HG03103 (cell line): ENCODE measurements around the gene HOXB3.
"Not testable (repeated sequence)": the region's sequence is repeated elsewhere in the genome, so short reads cannot be mapped to it uniquely, and the experiment has no call there.

Experiments used
- ATAC-seq: cut with Tn5 transposase; IDR thresholded peaks from one replicate; pipeline ENCODE4 v1.9.1; 2021; ENCODE audit warnings: low read depth; ENCODE audit not compliant: unreplicated experiment

HOXB3 gene

DNA sequence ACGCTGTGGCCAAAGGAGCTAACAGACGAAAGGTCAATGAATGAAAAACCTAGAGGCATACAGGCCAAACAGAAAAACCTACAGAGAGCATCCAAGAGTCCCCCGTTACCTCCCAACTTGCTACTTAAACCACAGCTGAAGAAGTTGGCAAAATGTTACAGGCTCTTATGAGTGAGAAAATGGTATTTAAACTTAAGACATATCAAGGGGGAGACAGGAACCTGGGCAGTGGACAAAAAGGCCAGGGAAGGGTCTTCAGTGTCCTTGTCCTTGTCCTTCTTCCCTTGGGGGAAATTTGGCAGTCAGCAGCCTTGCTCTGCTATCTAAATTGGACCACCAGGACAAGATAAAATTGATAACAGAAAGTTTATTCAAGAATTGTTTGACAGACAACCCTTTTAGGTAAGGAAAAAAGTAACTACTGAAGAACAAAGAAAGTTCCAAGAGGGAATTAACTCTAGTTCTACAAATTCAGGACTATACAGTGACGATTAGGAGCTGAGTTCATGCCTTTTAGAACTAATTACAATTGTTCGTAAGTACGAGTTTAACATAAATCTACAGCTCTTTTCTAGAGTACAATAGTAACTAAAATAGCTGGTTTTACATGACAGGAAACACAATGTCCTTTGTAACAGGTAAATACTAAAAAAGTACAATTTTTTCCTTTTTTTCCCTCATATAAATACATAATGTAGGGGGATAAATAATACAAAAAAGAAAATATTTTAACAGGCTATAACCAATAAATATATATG lies 41.3 kb downstream of the HOXB3 start:
- no peak for ATAC-seq

DNA sequence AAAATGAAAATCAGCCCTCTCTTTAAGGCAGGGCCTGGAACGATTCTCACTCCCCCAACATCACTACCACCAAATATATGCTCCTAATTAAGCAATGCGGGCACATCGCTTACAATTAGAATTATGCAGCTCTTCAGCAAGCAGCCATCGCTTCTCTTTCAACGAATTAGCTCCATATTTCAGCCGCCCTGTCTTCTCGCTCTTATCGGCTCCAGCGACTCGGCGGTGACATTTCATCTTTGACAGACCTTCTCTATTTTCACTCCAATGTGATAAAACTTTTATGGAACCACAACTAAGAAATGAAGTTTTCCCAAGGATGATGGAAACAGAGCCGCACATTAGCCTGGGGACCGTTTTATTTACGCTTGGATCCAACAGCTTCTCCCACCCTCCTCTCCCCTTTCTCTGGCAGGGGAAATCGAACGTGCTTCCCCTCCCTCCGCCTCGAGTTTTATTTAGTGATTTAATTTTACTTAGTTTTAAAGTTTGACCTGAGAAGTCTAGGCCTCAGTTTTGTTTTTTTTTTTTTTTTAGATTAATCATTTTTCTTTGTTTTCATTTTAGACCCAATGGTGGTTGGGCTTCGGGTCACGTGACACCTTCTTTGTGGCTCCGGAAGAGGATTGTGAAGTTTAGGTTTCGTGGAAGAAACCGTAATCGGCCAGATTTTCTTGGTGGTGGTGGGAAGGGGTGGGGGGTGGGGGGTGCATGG lies 42.1 kb downstream of the HOXB3 start:
- no peak for ATAC-seq

DNA sequence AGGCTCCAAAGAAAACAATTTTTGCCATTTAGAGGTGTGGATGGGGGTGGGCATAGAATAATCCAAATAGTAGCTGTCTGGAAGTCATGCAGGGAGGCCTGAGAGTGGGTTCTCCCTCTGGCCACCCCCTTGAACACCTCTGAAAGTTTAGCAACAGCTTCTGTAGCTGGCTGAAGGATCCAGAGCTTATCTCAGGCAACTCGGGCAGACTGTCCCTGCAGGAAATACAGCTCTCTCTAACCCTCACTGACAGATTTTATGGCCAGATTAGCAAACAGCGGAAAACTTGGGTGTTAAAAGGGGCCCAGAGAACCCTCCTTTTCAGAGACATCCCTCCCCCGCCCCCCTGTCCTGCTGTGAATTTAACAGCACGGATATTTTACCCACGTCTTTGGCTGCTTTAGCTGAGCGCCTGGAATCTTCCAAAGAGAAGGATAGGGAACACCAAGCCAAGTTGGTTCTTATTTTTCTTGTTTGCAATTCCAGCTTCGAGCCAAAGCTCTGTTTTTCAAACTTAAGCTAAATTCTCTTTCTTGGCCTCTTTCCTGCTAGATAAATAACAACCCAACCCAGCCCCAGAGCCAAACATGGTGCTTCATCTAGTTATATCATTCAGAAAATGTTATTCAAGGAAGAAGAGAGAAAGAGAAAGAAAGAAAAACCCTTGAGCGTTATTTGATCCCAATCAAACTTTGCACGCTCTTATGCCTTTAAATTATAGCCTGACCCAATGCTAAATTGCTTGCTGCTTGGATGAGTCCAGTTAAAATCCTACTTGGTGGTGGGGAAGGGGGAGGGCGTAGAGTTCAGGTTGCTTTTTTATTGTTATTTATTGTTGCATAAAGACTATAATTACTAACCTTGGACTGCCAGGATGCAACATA lies 42.9 kb downstream of the HOXB3 start:
- no peak for ATAC-seq

DNA sequence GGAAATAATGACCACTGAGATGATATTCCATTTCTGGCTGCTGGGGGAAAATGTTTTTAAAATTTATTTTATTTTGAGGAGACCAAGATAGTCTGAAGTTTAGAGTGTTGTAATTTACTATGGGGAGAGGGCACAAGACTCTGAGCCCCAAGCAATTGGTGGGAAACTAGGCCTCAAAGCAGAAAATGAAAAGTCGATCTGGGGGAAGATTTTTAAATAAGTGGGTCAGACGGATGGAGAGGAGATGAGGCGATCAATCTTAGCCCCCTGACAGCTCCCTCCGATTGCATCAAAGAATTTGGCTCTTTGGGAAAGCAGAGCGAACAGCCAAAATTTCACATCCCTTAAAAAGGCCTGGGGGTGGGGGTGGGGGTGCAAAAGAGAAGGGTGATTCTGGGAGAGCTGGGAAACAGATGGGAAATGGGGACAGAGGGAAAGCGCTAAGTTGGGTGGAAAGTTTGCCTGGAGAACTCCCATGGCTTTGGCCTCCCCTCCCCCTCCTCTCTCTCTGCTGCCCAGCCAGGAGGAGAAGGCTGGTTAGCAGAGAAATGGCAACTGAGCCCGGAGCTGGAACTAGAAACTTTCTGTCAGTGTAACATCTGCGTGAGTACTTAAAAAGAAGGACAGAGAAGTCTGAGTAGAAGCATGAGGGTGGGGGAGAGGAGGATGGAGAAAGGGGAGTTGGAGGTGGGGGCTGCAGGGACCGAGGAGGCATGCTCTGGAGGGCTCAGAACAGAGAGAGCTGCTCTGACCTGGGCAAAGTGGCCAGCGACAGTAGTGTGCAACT lies 43.7 kb downstream of the HOXB3 start:
- no peak for ATAC-seq

DNA sequence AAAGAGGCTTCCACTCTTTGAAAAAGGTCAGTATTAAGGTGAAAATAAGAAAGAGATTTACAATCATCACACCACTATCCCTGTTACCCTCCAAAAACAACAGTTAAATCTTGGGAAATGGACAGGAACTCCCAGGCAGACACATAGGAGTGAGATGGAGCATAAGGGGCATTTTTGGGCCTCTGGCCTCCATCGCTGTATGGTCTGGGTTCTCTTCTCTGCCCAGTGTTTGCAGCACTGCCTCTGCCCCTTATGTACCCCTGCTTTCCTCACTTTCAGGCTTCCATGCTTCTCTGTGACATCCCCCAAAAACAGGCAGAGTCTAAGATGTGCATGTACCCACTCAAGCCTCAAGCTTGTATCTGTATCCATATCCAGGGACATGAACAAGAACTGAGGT lies 44.5 kb downstream of the HOXB3 start:
- no peak for ATAC-seq

DNA sequence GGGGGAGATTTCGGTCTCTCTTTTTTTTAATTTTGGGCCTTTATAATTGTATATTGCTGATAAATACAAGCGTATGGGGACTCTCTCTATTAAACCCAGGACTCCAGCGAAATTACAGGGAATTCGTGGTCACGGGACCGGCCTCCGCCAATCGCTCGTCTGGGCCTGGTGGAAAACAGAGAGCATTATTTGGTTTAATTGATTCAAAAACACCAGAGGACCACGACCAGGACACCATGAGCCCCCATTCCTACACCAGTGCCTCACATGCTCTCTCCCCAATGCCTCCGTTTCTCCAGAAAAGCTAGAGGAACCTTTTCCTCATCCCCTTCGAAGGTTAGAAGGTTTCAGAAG lies 45.0 kb downstream of the HOXB3 start, which contains the start of gene HOXB2:
TSS of gene HOXB2 (minus strand) at position 88 of the 354 bp plus-strand sequence. CDS start 198 bp downstream, outside the sequence.
- no peak for ATAC-seq

DNA sequence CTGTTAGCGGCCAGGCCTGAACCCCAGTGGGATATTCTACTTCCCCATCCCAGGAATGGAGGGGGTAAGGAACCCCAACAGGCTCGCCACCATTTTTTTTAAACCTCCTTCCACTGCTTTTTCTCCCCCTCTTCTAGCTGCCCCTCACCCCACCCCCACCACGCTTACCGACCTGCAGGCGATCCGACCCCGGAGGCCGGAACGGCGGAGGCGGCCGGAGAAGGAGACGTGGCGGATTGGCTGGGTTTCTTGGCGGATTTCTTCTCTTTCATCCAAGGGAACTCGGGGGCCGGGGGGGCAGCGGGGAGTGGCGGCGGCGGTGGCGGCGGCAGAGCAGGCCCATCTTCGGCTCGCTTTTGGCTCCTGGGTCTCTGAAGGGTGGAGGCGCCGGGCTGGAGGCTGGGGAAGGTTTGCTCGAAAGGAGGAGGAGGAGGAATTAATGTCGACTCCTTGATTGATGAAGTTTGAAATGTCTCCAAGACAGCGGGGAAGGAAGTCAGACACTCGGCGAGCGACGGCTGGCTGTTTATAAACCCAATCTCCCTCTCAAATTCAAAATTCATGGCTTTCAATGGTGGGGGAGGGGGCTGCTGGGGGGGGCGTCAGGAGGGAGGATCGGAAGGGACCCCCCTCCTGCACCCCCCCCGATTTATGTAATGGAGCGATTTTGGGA lies 45.6 kb downstream of the HOXB3 start:
- ATAC-seq, result no peak

DNA sequence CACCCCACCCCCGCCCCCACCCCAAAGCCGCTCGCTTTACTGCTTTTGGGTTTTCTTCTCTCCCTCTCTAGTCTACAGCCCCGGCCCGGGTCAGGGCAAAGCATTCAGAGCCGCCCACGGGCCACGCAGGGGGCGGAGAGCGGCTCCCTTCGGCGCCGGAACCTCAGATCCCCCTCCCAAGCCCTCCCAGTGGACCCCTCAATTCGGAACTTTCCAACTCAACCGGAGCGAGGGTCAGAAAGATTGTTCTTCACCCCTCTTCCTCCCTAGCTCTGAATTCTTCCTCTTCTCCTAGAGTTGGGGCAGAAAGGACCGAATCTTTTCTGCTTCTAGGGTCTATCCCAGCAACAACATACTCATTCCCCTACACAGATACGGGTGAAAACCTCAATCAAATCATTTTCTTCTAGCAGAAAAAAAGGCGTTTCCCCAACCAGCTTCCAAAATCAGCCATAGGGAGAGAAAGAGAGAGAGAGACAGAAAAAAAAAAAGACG lies 46.1 kb downstream of the HOXB3 start:
- ATAC-seq, result no peak

DNA sequence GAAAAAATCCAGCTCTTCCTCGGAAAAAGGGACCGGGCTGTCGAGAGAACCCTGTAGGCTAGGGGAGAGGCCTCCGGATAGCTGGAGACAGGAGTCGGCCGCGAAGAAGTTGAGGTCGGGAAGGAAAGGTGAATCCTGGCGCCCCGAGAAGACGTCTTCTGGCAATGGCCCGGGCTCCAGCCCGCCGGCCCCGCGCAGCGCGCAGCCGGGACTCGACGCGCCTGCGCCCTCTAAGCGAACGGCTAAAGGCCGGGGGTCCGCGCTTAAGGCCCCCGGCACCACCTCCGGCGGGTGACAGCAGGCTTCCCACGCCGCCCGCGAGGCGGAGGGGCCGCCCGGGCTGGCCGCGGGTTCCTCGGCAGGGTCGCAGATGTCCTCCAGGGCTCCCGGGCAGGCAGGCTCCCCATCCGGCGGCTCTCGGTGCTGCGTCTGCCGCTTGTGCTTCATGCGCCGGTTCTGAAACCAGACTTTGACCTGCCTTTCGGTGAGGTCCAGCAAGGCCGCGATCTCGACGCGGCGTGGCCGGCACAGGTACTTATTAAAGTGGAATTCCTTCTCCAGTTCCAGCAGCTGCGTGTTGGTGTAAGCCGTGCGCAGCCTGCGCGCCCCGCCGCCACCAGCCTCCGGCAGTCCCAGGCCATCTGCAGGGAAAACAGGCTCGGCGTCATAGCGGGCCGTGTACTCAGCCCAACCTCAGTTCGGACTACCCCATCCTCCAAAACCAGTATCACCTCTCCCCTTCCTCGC lies 46.8 kb downstream of the HOXB3 start:
- no peak for ATAC-seq

DNA sequence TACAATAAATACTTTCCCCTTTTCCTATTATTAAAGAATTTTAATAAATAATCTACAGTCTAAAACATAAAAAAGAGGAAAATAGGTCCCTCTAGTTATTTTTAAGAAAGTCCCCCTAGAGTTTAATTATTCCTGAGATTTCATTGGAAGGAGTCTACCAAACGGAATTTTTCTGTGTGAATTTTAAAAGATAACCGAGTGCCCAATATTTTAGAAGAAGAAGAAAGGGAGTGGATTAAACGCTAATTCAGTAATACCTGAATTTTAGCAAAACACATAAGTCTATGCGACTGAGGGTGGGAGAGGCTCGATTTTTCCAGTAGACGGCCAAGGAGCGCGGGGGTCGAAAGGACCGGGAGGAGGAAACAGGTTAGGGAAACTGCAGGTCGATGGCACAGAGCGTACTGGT lies 47.3 kb downstream of the HOXB3 start:
- no peak for ATAC-seq

DNA sequence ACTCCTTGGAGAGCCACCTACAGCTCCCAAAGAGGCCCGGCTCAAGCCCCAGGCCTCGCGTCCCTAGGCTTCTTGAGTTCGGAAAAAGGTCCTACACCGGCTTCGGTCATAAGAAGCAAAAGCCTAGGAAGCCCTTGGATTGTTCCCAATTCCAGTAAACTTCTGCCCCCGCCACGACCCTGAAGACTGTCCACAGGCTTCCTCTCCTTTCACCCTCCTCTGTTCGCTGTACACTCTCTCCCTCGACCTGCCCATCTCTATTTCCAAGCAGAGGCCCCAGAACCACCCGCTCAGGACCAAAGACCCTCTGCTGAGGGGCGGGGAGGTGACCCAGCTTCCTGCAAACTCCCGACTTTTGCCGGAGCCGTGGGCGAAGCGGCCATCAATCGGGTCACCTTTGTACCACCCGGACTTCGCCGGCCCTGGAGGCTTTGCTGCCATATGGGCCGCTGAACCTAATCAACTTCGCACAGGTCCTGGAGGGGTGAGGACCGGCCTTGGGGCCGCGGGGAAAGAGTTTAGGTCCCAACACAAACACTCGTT lies 47.9 kb downstream of the HOXB3 start:
- no peak for ATAC-seq

DNA sequence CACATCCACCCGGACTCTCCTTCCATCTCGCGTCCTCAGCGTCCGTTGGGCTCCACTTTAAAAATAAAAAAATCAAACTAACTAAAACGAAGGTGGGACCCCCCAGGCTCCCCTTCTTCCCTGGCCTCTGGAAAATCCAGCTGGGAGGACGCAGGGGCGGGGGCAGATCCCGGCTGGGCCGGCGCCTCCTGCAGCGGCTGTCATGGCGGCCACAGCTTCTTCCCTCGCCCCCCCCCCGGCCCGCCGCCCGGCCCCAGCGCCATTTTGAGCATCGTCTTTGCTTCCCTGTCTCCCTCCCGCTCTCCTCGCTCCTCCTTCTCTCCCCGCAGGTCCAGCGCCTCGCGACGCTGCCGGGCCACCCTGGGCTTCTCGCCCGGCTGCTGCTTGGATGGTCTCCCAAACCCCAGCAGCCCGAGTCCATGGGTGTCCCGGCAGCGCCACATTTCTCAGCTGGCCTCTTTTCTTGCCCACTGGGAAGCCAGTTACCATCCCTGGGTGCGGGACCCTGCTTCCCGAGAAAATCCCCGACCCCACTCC lies 48.4 kb downstream of the HOXB3 start:
- ATAC-seq, result no peak

DNA sequence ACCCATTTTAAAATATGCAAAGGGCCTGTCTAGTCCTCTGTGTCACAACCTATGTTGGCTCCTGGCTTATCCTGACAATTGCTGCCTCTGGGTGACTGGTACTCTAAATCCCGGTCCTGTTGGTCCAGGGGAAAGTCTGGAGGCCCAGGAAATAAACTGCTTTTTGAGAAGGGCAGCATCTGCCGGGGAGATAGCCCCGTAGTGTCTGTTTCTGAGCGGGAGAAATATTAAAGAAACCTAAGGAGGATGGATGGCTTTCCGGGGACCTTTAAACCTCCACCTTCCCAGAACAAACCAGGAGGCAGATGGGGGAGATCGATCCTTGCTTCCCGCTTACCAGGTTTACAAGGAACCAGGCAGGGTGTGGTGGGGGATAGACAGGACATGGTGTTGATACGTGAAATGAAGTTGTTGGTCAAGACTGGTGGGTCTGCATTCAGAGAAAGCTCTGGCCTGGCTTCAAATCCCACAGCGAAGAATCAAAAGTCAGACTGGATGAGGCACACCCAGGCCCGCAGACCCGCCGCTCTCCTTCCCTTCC lies 48.9 kb downstream of the HOXB3 start:
- ATAC-seq, result no peak

DNA sequence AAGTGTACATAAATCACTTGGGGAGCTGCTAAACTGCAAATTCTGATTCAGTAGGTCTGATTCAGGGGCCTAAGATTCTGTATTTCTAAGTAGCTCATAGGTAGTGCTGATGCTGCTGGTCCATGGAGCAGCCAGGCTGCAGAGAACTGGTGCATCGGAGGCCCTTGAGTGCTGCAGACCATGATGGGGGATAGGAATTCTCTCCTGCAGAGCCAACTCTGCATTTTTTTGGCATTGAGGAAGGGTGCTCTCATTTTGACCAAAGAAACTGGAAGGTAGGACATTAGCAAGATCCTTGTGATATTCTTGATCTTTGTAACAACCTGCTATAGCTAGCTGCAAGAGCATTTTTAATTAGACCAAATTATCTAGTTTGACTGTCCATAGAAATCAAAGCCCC lies 49.8 kb downstream of the HOXB3 start:
- ATAC-seq, result no peak

DNA sequence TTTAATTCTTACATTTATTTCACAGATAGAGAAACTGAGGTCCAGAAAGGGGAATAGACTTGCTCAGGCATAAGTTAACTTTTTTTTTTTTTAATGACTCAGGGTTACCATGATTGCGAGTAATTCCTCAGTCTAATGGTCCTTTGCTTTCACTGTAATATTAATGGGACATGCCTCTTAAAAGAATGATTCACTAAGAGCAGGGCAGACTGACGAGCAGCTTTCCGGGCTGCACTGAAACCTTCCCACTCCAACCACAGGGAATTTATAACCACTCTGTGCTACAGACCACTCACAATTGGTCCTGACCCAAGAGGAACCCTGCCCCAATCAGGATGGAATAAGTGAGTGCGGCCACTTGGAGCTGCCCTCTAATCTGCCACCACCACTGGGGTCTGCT lies 50.9 kb downstream of the HOXB3 start:
- ATAC-seq, result no peak

DNA sequence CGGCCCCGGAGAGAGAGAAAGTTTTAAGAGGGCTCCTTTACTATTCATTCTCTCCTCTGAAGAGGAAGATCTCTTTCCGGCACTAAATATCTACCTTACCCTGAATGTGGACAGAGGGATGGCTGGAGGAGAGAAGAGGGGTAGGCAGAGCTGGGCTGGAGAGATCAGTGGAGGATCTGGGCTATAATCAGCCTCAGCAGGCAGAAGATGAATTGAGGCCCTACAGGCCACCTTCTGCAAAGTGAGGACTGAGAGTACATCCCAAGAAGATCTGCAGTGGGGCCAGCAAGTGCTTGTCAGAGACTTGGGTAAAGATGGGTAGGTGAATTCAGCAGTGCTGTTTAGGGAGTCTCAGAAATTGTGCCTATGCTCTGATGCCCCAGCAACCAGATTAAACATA lies 52.7 kb downstream of the HOXB3 start:
- ATAC-seq, result no peak

DNA sequence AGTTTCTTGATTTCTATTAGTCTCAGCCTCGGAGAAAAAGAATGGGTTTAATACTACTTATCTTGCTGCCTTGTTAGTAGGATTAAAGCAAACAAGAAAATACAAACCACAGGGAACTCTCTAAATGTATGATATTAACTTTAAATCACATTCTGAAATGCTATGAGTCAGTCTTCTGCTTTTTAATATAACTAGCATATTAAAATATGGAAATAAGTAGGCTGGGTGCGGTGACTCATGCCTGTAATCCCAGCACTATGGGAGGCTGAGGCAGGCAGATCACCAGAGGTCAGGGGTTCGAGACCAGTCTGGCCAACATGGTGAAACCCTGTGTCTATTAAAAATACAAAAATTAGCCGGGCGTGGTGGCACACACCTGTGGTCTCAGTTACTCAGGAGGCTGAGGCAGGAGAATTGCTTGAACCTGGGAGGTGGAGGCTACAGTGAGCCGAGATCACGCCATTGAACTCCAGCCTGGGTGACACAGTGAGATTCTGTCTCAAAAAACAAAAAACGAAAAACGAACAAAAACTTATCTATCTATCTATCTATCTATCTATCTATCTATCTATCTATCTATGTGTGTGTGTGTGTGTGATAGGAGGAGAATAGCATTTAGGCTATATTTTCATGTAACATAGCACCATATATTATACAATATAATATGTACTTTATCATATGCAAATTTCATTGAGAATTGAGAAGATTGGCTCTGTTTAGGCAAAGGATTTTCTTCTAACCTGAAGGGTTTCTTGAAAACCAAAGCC lies 54.1 kb downstream of the HOXB3 start:
- ATAC-seq, result not testable (repeated sequence)
